ENCODE data around the gene SULT1E1. TPM values are rescaled to one million over a fixed set of nuclear protein-coding genes. Genes with fewer than 3 reads are reported as not detected.
A peak's percentile ranks its signal among the peaks of the same experiment; 100 is the strongest.

The SULT1E1 gene
- total and polyA plus RNA-seq, 4 donors: 1.8 to 63.0 (median 20.4) TPM

DNA sequence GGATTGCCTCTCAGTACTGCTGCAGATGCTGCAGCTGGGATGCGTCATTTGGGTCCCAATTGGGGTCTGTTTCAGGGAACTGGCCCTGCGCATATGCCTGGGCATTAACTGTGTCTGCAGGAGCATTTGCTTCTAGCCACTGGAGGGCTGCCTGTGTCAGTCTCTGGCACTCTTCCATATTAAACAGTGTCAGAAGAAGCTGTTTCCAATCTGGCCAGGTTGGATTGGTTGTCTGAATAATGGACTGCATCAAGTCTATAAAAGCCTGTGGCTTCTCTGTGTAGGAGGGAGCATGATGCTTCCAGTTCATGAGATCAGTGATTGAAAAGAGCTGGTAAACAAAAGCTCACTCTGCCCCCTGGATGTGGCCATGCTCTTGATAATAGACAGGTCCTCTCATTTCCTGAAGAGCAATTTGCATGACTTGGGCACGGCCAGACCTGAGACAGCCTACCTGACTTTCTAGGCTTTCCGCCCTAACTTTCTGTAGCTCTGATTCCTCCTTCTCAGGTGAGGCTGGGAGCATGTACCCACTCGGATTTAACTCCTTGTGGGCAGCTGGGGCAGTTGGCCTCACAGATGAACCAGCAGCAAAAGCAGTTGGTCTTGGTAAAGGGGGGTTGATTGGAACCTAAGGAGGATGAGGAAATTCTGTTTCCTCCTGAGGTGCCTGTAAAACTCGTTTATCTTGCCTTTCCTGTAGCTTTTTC lies 29.2 kb downstream of the SULT1E1 start:
- 33% methylated on average over 6 of the region's 6 CpGs for WGBS
- H3K9ac ChIP-seq (ENCODE audit: low read depth in 1 of 2, low read length in 2 of 2): no peak overlapping the region
- peak overlapping the region; percentile 38 to 70 for H3K27ac ChIP-seq (ENCODE audit: low read depth in 1 of 2, low read length in 2 of 2)

More for the DNA sequence above, 29.2 kb downstream of the SULT1E1 start:
- H3K36me3 ChIP-seq (ENCODE audit: control insufficient read depth in 4 of 4, insufficient read depth in 3 of 4, low read depth in 1 of 4, low read length in 3 of 4): no peaks in the 10 kb centered on the region
- DNase-seq (ENCODE audit: low spot score): no peak
- H3K4me1 ChIP-seq (ENCODE audit: control insufficient read depth in 4 of 4, insufficient read depth in 4 of 4, low read length in 3 of 4): peaks cover 11 to 42% (median 36%) of the 10 kb centered on the region in 4 donors
- TF ChIP-seq YY1 (IDR thresholded peaks at IDR 0.05): peak; percentile 92
- peak in 1 of 2 donors; percentile 61 for TF ChIP-seq RXRA (IDR thresholded peaks at IDR 0.05)
- no peak for TF ChIP-seq GABPA (IDR thresholded peaks at IDR 0.05 in 1 of 2, conservative IDR thresholded peaks at IDR 0.05 in 1 of 2)
- peak; percentile 42 for TF ChIP-seq MAX (IDR thresholded peaks at IDR 0.05)
- TF ChIP-seq ZBTB33 (IDR thresholded peaks at IDR 0.05): peak; percentile 31
- TF ChIP-seq, protein P1, sequence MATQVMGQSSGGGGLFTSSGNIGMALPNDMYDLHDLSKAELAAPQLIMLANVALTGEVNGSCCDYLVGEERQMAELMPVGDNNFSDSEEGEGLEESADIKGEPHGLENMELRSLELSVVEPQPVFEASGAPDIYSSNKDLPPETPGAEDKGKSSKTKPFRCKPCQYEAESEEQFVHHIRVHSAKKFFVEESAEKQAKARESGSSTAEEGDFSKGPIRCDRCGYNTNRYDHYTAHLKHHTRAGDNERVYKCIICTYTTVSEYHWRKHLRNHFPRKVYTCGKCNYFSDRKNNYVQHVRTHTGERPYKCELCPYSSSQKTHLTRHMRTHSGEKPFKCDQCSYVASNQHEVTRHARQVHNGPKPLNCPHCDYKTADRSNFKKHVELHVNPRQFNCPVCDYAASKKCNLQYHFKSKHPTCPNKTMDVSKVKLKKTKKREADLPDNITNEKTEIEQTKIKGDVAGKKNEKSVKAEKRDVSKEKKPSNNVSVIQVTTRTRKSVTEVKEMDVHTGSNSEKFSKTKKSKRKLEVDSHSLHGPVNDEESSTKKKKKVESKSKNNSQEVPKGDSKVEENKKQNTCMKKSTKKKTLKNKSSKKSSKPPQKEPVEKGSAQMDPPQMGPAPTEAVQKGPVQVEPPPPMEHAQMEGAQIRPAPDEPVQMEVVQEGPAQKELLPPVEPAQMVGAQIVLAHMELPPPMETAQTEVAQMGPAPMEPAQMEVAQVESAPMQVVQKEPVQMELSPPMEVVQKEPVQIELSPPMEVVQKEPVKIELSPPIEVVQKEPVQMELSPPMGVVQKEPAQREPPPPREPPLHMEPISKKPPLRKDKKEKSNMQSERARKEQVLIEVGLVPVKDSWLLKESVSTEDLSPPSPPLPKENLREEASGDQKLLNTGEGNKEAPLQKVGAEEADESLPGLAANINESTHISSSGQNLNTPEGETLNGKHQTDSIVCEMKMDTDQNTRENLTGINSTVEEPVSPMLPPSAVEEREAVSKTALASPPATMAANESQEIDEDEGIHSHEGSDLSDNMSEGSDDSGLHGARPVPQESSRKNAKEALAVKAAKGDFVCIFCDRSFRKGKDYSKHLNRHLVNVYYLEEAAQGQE (IDR thresholded peaks at IDR 0.05): no peak
- TF ChIP-seq RAD21 (IDR thresholded peaks at IDR 0.05): peak; percentile 58
- TF ChIP-seq JUND (IDR thresholded peaks at IDR 0.05): peak in 1 of 2 donors; percentile 33
- TF ChIP-seq HNF4A (conservative IDR thresholded peaks at IDR 0.05): peak; percentile 35 to 61
- TF ChIP-seq EGR1 (IDR thresholded peaks at IDR 0.05; ENCODE audit: low read depth in 2 of 2): no peak
- TF ChIP-seq ATF3 (IDR thresholded peaks at IDR 0.05): no peak
- TF ChIP-seq, protein P2, sequence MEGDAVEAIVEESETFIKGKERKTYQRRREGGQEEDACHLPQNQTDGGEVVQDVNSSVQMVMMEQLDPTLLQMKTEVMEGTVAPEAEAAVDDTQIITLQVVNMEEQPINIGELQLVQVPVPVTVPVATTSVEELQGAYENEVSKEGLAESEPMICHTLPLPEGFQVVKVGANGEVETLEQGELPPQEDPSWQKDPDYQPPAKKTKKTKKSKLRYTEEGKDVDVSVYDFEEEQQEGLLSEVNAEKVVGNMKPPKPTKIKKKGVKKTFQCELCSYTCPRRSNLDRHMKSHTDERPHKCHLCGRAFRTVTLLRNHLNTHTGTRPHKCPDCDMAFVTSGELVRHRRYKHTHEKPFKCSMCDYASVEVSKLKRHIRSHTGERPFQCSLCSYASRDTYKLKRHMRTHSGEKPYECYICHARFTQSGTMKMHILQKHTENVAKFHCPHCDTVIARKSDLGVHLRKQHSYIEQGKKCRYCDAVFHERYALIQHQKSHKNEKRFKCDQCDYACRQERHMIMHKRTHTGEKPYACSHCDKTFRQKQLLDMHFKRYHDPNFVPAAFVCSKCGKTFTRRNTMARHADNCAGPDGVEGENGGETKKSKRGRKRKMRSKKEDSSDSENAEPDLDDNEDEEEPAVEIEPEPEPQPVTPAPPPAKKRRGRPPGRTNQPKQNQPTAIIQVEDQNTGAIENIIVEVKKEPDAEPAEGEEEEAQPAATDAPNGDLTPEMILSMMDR (IDR thresholded peaks at IDR 0.05; ENCODE audit: low read depth, low read length, missing input control): peak; percentile 25
- H3K4me3 ChIP-seq (ENCODE audit: low read depth in 1 of 3, low read length in 3 of 3): no peak overlapping the region
- no peaks in the 10 kb centered on the region for H3K27me3 ChIP-seq (ENCODE audit: control insufficient read depth in 4 of 4, insufficient read depth in 4 of 4, low read length in 3 of 4)
- H3K9me3 ChIP-seq (ENCODE audit: control insufficient read depth in 4 of 4, low read length in 3 of 4): no peaks in the 10 kb centered on the region
